ENCODE measurements around the gene CDS2. TPM values are rescaled to one million over a fixed set of nuclear protein-coding genes. Genes with fewer than 3 reads are reported as not detected.

CDS2 gene
- 65.8 and 72.7 TPM in 2 replicates for total RNA-seq (2013; cell fraction: nucleolus; rRNA removed)
- total RNA-seq (2014; rRNA removed): 16.5 and 19.6 TPM in 2 replicates
- total RNA-seq (2014; rRNA removed; fragmentation: Illumina TruSeq; extraction: Trizol): 19.3 and 19.8 TPM in 2 replicates
- 41.1 and 41.4 TPM in 2 replicates for total RNA-seq (2021)
- 8.5 TPM for polyA plus RNA-seq (2011; ENCODE audit: low read depth)
- 89.4 and 94.7 TPM in 2 replicates for polyA plus RNA-seq (2011; rRNA removed)
- polyA plus RNA-seq (2011; cell fraction: cytosol; rRNA removed): 34.4 and 52.3 TPM in 2 replicates
- polyA plus RNA-seq (2011; cell fraction: nucleus; rRNA removed): 38.5 and 57.8 TPM in 2 replicates
- polyA plus RNA-seq (2012): 9.9 and 13.1 TPM in 2 replicates
- polyA plus RNA-seq (2014; fragmentation: Illumina TruSeq; extraction: Trizol): 26.4 and 29.3 TPM in 2 replicates
- 10 to 100 TPM; 11.5 to 15.4 TPM for polyA plus RNA-seq (2014; fragmentation: Nextera tagmentation; extraction: Ambion mirVana)
- 13.5 and 17.8 TPM in 2 replicates for polyA plus RNA-seq (2014; rRNA removed)
- polyA plus RNA-seq (2016; fragmentation: Nextera tagmentation; extraction: Ambion mirVana): 10 to 100 TPM; 59.5 to 59.8 TPM
- 64.4 and 105 TPM in 2 replicates for polyA minus RNA-seq (2011; rRNA and poly(A)+ RNA removed)
- polyA minus RNA-seq (2011; cell fraction: cytosol; rRNA and poly(A)+ RNA removed): 9.4 and 16.5 TPM in 2 replicates
- 15.5 and 20.8 TPM in 2 replicates for polyA minus RNA-seq (2011; cell fraction: nucleus; rRNA and poly(A)+ RNA removed)
- percentile 81 among the genes with signal in this experiment for Bru-seq, nascent RNA
- BruChase-seq, experiment 1, labeled RNA remaining after a 6-hour chase: percentile 92 among the genes with signal in this experiment
- percentile 90 among the genes with signal in this experiment for BruChase-seq, experiment 2, labeled RNA remaining after a 2-hour chase
- long read RNA-seq, experiment 1, full-length matches to known transcripts: 36 of 46 reads
- long read RNA-seq, experiment 1, partial matches to known transcripts: 2 of 46 reads
- long read RNA-seq, experiment 1, other reads (novel, unspliced or antisense): 8 of 46 reads
- long read RNA-seq, experiment 2, full-length matches to known transcripts: 148 of 183 reads
- long read RNA-seq, experiment 2, partial matches to known transcripts: 13 of 183 reads
- long read RNA-seq, experiment 2, other reads (novel, unspliced or antisense): 22 of 183 reads

GRCh38 chr20:5126512-5127203 lies at the start of gene CDS2:
Gene CDS2 (plus strand): TSS chr20:5127008. CDS start chr20:5127093, 85 bp downstream.
- peak; percentile 93 for ATAC-seq
- no peaks in the 10 kb centered on the region for H4K20me1 ChIP-seq (ENCODE audit: control insufficient read depth, insufficient read depth)
- in situ Hi-C loops (cut with MboI) (no loop called here), intact Hi-C loops (cut with micrococcal nuclease; ENCODE audit: unreplicated experiment) (loop anchor here (1.0 to 2.0 kb wide), 4 partner anchors 44 to 322 kb away; no protein-coding TSS in a partner anchor)
- peak; percentile 99 for FAIRE-seq
- peak within 1 kb of the TSS; percentile 88 for H3K4me3 ChIP-seq
- peaks cover 0 to 6% of the 10 kb centered on the region in 2 experiments; a peak in 1 of 4 replicates for H3K36me3 ChIP-seq (ENCODE audit: control insufficient read depth in 2 of 2, insufficient read depth in 2 of 2, low read length in 1 of 2)
- no TSS peak for BruUV-seq (replicated peaks)
- peak within 1 kb of the TSS; percentile 87 for H3K27ac ChIP-seq (ENCODE audit: control insufficient read depth, insufficient read depth)
- no peaks in the 10 kb centered on the region for H3K9me3 ChIP-seq (replicated peaks; ENCODE audit: control insufficient read depth, insufficient read depth, low read length)
- 1% methylated on average over 69 of the region's 78 CpGs for WGBS (ENCODE audit: insufficient coverage, insufficient replicate concordance, low lambda C conversion rate, missing lambda C conversion rate)
- H3K79me2 ChIP-seq (ENCODE audit: control insufficient read depth, insufficient read depth, low read length): peaks cover 27% of the 10 kb centered on the region
- peak within 1 kb of the TSS; percentile 89 for H3K9ac ChIP-seq (ENCODE audit: control insufficient read depth, insufficient read depth, low read length)
- DNase-seq (ENCODE audit: low read depth, low spot score): peak; percentile 98
- peak within 1 kb of the TSS; percentile 89 for H2AFZ ChIP-seq (ENCODE audit: control insufficient read depth, low read depth, low read length)
- peaks cover 16% of the 10 kb centered on the region for H3K4me1 ChIP-seq (ENCODE audit: control insufficient read depth, insufficient read depth, low read length)
- ChIA-PET RAD21 (ENCODE audit: unreplicated experiment) (interaction anchor here (0.6 to 6.1 kb wide), 47 partner anchors 9 to 661 kb away, joined by 3 to 345 read pairs (median 5); no protein-coding TSS in a partner anchor), CTCF (interaction anchor here (0.6 to 10.2 kb wide), 42 partner anchors 9 to 533 kb away, joined by 3 to 386 read pairs (median 6); no protein-coding TSS in a partner anchor), SMC1A (ENCODE audit: uncharacterized antibody, unreplicated experiment) (interaction anchor here (0.6 to 6.0 kb wide), 36 partner anchors 9 to 364 kb away, joined by 3 to 229 read pairs (median 4); no protein-coding TSS in a partner anchor), POLR2A (interaction anchor here (0.5 to 2.1 kb wide), 20 partner anchors 9 to 313 kb away, joined by 3 to 30 read pairs (median 4); no protein-coding TSS in a partner anchor)
- H3K4me2 ChIP-seq (ENCODE audit: control insufficient read depth, insufficient read depth): peak within 1 kb of the TSS; percentile 94
- no peaks in the 10 kb centered on the region for H3K27me3 ChIP-seq (replicated peaks in 1 of 2; ENCODE audit: control insufficient read depth in 2 of 2, insufficient read depth in 2 of 2, low read length in 1 of 2)
- TF ChIP-seq TCF7 (IDR thresholded peaks at IDR 0.05; ENCODE audit: borderline replicate concordance) (no peak), CBX3 (IDR thresholded peaks at IDR 0.05; ENCODE audit: borderline replicate concordance, low read depth) (no peak), YY1 (IDR thresholded peaks at IDR 0.05; ENCODE audit: low read depth, low read length) (peak; percentile 19; the same call in 1 of the 2 replicates), SMAD5 (IDR thresholded peaks at IDR 0.05; ENCODE audit: low read depth) (no peak), ZNF622 (IDR thresholded peaks at IDR 0.05) (no peak), SP1 (IDR thresholded peaks at IDR 0.05; ENCODE audit: low read depth, low read length) (peak; percentile 82), FOXM1 (IDR thresholded peaks at IDR 0.05; ENCODE audit: low read depth, low read length) (no peak), RCOR1 (conservative IDR thresholded peaks at IDR 0.05; ENCODE audit: low read depth, low read length) (0 out of 2 replicates have a peak, but pooled peaks have one; percentile 23), BCL3 (IDR thresholded peaks at IDR 0.05; ENCODE audit: borderline replicate concordance, insufficient read depth, low read depth, low read length, poor library complexity, severe bottlenecking) (peak; percentile 12), CBFB (IDR thresholded peaks at IDR 0.05; ENCODE audit: low read depth) (0 out of 2 replicates have a peak, but pooled peaks have one; percentile 56), HCFC1 (IDR thresholded peaks at IDR 0.05; ENCODE audit: low read length) (no peak; the same call in 1 of the 2 replicates), KLF5 (IDR thresholded peaks at IDR 0.05; ENCODE audit: partially characterized antibody) (peak; percentile 84), TCF12 (IDR thresholded peaks at IDR 0.05; ENCODE audit: low read depth, low read length) (no peak), ATF7 (IDR thresholded peaks at IDR 0.05; ENCODE audit: low read depth) (0 out of 2 replicates have a peak, but pooled peaks have one; percentile 27), POU2F2 (IDR thresholded peaks at IDR 0.05; ENCODE audit: borderline replicate concordance, low read depth, low read length) (0 out of 3 replicates have a peak, but pooled peaks have one; percentile 46), MTA3 (IDR thresholded peaks at IDR 0.05; ENCODE audit: borderline replicate concordance, low read length) (no peak), EED (IDR thresholded peaks at IDR 0.05; ENCODE audit: low read depth) (no peak; the same call in 1 of the 2 replicates), TBL1XR1 (IDR thresholded peaks at IDR 0.05; ENCODE audit: low read depth, low read length) (0 out of 2 replicates have a peak, but pooled peaks have one; percentile 14), SRF (IDR thresholded peaks at IDR 0.05; ENCODE audit: low read depth in 2 of 2, low read length in 2 of 2) (peak in 1 of 2 experiments; percentile 66; a peak in 2 of 4 replicates), RFX5 (IDR thresholded peaks at IDR 0.05; ENCODE audit: low read depth, low read length) (peak; percentile 66)

Data from GM12878 (cell line).